GM12892 (cell line): ENCODE results near the gene VIM.

Experiments used
- POLR2A ChIP-seq: IDR thresholded peaks from 2 replicates; pipeline ENCODE4 v1.6.1; 2011; ENCODE audit warnings: low read depth, low read length, control low read depth
- POLR2AphosphoS5 ChIP-seq: IDR thresholded peaks from 2 replicates; pipeline ENCODE4 v1.6.1; 2011; ENCODE audit warnings: low read depth, low read length, control low read depth

GRCh38 chr10:17256051-17256450 lies 28.0 kb downstream of the VIM start:
- TF ChIP-seq POLR2AphosphoS5 (no peak), POLR2A (no peak)
